Measurements from ENCODE around the gene C19orf25.
A peak's percentile ranks its signal among the peaks of the same experiment; 100 is the strongest.
"Not testable (repeated sequence)": the region's sequence is repeated elsewhere in the genome, so short reads cannot be mapped to it uniquely, and the experiment has no call there.

Gene C19orf25

GRCh38 chr19:1478934-1479707, at the start of gene C19orf25:
Gene C19orf25 (minus strand): TSS chr19:1479215. CDS start chr19:1478903, 312 bp downstream.
- DNase-seq: peak; percentile 87

DNA sequence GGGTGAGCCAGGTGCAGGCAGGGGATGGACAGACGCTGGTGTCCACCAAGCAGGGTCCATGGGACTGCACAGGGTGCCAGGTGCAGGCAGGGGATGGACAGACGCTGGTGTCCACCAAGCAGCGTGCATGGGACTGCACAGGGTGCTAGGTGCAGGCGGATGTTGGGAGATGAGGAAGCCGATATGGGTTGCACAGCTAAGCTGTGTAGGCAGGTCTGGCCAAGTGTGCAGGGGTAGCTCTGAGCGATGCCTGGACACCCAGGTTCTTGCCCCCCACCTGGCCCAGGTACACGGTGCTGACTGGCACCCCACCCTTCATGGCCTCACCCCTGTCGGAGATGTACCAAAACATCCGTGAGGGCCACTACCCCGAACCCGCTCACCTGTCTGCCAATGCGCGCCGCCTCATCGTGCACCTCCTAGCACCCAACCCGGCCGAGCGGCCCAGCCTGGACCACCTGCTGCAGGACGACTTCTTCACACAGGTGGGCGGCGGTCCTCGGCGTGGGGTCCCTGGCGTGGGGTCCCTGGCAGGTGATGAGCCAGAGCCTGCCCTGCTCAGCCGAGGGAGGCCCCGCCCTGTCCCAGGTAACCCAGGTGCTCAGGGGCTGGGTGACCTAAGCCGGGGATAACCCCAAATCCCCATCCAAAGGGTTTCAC, 48.8 kb upstream of the C19orf25 start:
- DNase-seq: no peak

- DNase-seq: no peak
Observed at GRCh38 chr19:1526979-1527649, 48.1 kb upstream of the C19orf25 start.

- DNase-seq: no peak
Observed at GRCh38 chr19:1526066-1526778, 47.2 kb upstream of the C19orf25 start.

GRCh38 chr19:1525343-1525742, 46.3 kb upstream of the C19orf25 start:
- DNase-seq: no peak

DNA sequence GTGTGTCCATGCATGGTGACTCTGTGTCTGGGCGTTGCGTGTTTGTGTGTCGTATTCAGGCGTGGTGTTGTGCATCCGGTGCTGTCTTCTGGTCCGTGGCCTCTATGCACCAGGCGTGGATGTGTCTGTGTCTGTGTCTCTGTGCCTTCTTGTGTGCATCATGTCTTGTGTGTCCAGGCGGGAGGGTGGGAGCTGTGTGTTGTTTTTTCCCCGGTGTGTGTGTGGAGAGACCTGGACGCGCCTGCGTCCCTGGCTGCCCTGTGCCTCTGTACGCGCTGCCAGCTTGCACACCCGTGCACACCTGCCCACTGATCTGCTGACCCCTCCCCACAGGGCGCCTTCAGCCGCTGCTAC, 45.9 kb upstream of the C19orf25 start:
- no peak for DNase-seq

GRCh38 chr19:1524287-1524971, 45.4 kb upstream of the C19orf25 start:
- DNase-seq: no peak

GRCh38 chr19:1523412-1524286, 44.6 kb upstream of the C19orf25 start, which contains the start of gene PLK5:
Gene PLK5 (plus strand): TSS chr19:1524077. CDS start chr19:1526997, 2,920 bp downstream.
- DNase-seq: no peak

DNA sequence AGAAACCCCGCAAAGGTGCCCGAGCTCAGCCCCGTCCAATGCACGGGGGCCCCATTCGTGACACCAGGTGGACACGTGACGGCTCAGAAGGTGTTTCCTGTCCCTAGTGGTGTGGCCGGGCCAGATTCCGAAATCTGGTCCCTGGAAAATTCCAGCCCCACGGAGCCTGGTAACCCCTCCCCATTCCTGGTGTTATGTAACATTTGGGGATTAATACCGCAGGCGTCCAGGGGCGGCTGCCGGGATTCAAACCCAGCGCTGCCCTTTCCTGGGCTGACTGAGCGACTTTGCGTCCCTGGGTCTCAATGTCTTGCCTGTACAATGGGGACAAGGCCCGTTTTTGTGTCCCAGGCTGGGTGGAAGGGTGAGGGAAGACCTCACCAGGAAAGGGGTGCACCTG, 43.8 kb upstream of the C19orf25 start:
- DNase-seq: no peak

- DNase-seq: no peak
Observed at GRCh38 chr19:1522061-1522460, 43.0 kb upstream of the C19orf25 start.

GRCh38 chr19:1521636-1522035, 42.6 kb upstream of the C19orf25 start:
- DNase-seq: no peak

GRCh38 chr19:1520203-1520780, 41.3 kb upstream of the C19orf25 start:
- no peak for DNase-seq

DNA sequence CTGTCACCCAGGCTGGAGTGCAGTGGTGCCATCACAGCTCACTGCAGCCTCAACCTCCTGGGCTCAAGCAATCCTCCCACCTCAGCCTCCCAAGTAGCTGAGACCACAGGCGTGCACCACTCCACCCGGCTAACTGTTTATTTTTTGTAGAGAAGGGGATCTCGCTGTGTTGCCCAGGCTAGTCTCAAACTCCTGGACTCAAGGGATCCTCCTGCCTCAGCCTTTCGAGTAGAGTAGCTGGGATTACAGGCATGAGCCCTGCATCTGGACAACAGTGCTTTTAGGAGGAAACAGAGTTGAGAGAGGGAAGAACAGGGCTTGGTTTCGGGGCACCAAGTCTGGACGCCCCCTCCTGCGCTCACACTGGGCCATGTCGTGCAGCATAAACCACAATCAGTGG, 40.8 kb upstream of the C19orf25 start:
- DNase-seq: not testable (repeated sequence)

DNA sequence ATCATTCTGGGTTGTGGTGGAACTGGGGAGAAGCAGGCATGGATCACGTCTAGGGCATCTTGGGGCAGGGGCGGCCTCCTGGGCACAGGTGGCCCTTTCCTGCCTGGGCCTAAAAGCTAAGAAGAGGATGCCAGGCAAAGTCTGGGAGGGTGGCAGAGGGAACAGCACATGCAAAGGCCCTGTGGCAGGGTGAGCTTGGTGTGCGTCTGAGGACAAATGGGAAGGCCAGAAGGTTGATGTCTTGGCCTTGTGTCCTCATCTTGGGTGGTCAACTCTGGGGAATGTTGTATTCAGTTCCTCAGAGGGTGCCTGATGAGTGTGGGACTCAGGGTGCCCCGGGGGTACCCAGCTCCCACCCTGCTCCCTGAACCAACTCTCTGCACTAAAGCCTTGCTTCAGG, 39.5 kb upstream of the C19orf25 start:
- no peak for DNase-seq

GRCh38 chr19:1516395-1516753, 37.4 kb upstream of the C19orf25 start:
- no peak for DNase-seq

DNA sequence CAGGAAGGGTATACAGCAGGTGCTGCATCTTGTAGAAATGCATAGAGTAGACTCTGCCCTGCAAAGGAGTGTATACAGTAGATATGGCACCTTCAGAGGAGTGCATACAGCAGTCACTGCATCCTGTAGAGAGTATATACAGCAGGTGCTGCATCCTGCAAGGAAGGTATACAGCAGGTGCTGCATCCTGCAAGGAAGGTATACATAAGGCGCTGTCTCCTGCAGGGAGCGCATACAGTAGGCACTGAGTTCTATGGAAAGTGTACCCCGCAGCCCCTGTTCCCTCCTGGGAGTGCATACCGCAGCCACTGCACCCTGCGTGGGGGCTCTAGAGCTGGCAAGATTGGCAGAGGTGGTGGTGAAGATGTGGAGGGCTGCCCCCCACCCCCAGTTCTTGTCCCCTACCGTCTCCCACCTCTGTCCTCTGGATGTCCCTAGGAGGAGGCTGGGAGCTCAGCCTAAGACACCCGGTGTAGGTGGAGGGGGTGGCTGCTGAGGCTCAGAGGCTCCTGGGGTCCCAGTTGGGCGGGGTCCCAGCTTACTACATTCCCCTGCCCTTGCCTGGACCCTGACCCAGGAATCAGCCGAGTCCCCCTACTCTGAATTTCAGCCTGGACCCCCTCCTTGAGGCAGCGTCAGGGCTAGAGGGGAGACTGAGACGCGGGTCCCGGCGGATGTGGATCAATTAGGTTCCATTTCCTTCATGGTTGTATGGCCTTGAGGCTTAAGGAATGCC, 36.1 kb upstream of the C19orf25 start:
- no peak for DNase-seq

- DNase-seq: no peak
Observed at GRCh38 chr19:1514295-1514661, 35.3 kb upstream of the C19orf25 start.

- DNase-seq: peak; percentile 58
Observed at GRCh38 chr19:1513499-1514294, 34.7 kb upstream of the C19orf25 start.

- peak; percentile 37 for DNase-seq
Observed at GRCh38 chr19:1512671-1513498, 33.9 kb upstream of the C19orf25 start, which contains the start of gene ADAMTSL5. Gene ADAMTSL5 (minus strand): TSS chr19:1513019. CDS start chr19:1510943, 2,076 bp downstream.

Data from activated CD4-positive, alpha-beta T cell treated with anti-CD3 and anti-CD28 coated beads for 1 hour (primary cell).